Glutamatergic neuron (in vitro differentiated cells): ENCODE data around the gene GRIK3. TPM values are rescaled to one million over a fixed set of nuclear protein-coding genes. Genes with fewer than 3 reads are reported as not detected.
A peak's percentile ranks its signal among the peaks of the same experiment; 100 is the strongest.

Experiments
- DNase-seq: peaks from one replicate; pipeline ENCODE4 v3.0.0; 2022
- H3K27ac Mint-ChIP-seq: one replicate; pipeline ENCODE4 v1.8.0; 2020; ENCODE audit warnings: mild to moderate bottlenecking, mixed read lengths, inconsistent platforms; ENCODE audit not compliant: unreplicated experiment
- H3K27me3 Mint-ChIP-seq: one replicate; pipeline ENCODE4 v1.8.0; 2020; ENCODE audit warnings: mild to moderate bottlenecking, moderate library complexity, mixed read lengths, inconsistent platforms; ENCODE audit not compliant: unreplicated experiment
- H3K36me3 Mint-ChIP-seq: one replicate; pipeline ENCODE4 v1.8.0; 2020; ENCODE audit warnings: mild to moderate bottlenecking, mixed read lengths, inconsistent platforms; ENCODE audit not compliant: unreplicated experiment
- H3K4me1 Mint-ChIP-seq: one replicate; pipeline ENCODE4 v1.8.0; 2020; ENCODE audit warnings: mild to moderate bottlenecking, low read depth, mixed read lengths, inconsistent platforms; ENCODE audit not compliant: unreplicated experiment
- H3K4me3 Mint-ChIP-seq: one replicate; pipeline ENCODE4 v1.8.0; 2020; ENCODE audit warnings: mild to moderate bottlenecking, mixed read lengths, inconsistent platforms; ENCODE audit not compliant: unreplicated experiment
- H3K9me3 Mint-ChIP-seq: one replicate; pipeline ENCODE4 v1.8.0; 2020; ENCODE audit warnings: mild to moderate bottlenecking, moderate library complexity, mixed read lengths, inconsistent platforms; ENCODE audit not compliant: unreplicated experiment
- CTCF ChIP-seq: fragments of 200-600 bp; sonication (generic); IDR thresholded peaks from one replicate; pipeline ENCODE4 v1.5.0; 2021; ENCODE audit not compliant: partially characterized antibody, unreplicated experiment
- total RNA-seq: library from RNA; stranded (reverse); fragmentation: NEBNext Ultra II Directional; extraction: Animal tissue kit (Norgen Biotek cat#: 25700); gene quantifications from one replicate; pipeline ENCODE4 v1.2.1, GENCODE V29; 2021; ENCODE audit not compliant: unreplicated experiment

Gene GRIK3
- total RNA-seq, 1 donor from 2014 or later, result 60.1 TPM

GRCh38 chr1:37032660-37033354 lies 1.5 kb downstream of the GRIK3 start:
- Mint-ChIP-seq H3K4me1 (peaks cover 35% of the 10 kb centered on the region), H3K27me3 (peaks cover 17% of the 10 kb centered on the region), H3K9me3 (peaks cover 2% of the 10 kb centered on the region), H3K36me3 (no peaks in the 10 kb centered on the region), H3K27ac (no peak overlapping the region), H3K4me3 (peak overlapping the region; percentile 88)
- peak; percentile 34 for DNase-seq
- no peak for TF ChIP-seq CTCF

- peaks cover 18% of the 10 kb centered on the region for H3K27me3 Mint-ChIP-seq
- no peak for DNase-seq
- no peaks in the 10 kb centered on the region for H3K36me3 Mint-ChIP-seq
- H3K4me1 Mint-ChIP-seq, result peaks cover 35% of the 10 kb centered on the region
- H3K27ac Mint-ChIP-seq, result peak overlapping the region; percentile 52
- peaks cover 2% of the 10 kb centered on the region for H3K9me3 Mint-ChIP-seq
- TF ChIP-seq CTCF, result no peak
- H3K4me3 Mint-ChIP-seq, result peak overlapping the region; percentile 88
Observed at GRCh38 chr1:37031871-37032270, 2.4 kb downstream of the GRIK3 start.

- peak overlapping the region; percentile 88 for H3K4me3 Mint-ChIP-seq
- TF ChIP-seq CTCF, result no peak
- peaks cover 18% of the 10 kb centered on the region for H3K27me3 Mint-ChIP-seq
- H3K9me3 Mint-ChIP-seq, result peaks cover 4% of the 10 kb centered on the region
- no peak overlapping the region for H3K27ac Mint-ChIP-seq
- DNase-seq, result no peak
- no peaks in the 10 kb centered on the region for H3K36me3 Mint-ChIP-seq
- peaks cover 34% of the 10 kb centered on the region for H3K4me1 Mint-ChIP-seq
Observed at GRCh38 chr1:37031429-37031828, 2.9 kb downstream of the GRIK3 start.

- DNase-seq, result peak; percentile 40
- H3K27me3 Mint-ChIP-seq, result peaks cover 9% of the 10 kb centered on the region
Observed at GRCh38 chr1:37028981-37029617, 5.2 kb downstream of the GRIK3 start.

More at GRCh38 chr1:37028981-37029617, 5.2 kb downstream of the GRIK3 start:
- H3K4me3 Mint-ChIP-seq, result no peak overlapping the region
- no peak overlapping the region for H3K27ac Mint-ChIP-seq
- H3K4me1 Mint-ChIP-seq, result peaks cover 26% of the 10 kb centered on the region
- peaks cover 2% of the 10 kb centered on the region for H3K9me3 Mint-ChIP-seq
- TF ChIP-seq CTCF, result no peak
- no peaks in the 10 kb centered on the region for H3K36me3 Mint-ChIP-seq
